WTC11 (cell line): ENCODE results near the gene WBP4. TPM values are rescaled to one million over a fixed set of nuclear protein-coding genes. Genes with fewer than 3 reads are reported as not detected.

Experiments
- ATAC-seq: fragments of 200-7000 bp; cut with Tn5 transposase; 2 replicates; pipeline ENCODE4 v1.10.0; 2021; ENCODE audit warnings: mild to moderate bottlenecking, moderate library complexity
- CTCF ChIA-PET: fragments of 300-600 bp; sonication (Branson Sonifier 250); formaldehyde crosslinking; loops from one replicate; lab custom pipeline; 2021; ENCODE audit warnings: antibody characterized with exemption; lab: Charles Lee
- POLR2A ChIA-PET: fragments of 350-600 bp; sonication (Branson Sonifier 250); formaldehyde crosslinking; loops from one replicate; lab custom pipeline; 2021; ENCODE audit warnings: antibody characterized with exemption; lab: Charles Lee
- DNase-seq: peaks from one replicate; pipeline ENCODE4 v3.0.0; 2021; ENCODE audit warnings: low spot score
- H3K27ac Mint-ChIP-seq: 2 replicates; pipeline ENCODE4 v1.8.0; 2021; ENCODE audit warnings: mixed read lengths
- H3K27me3 Mint-ChIP-seq: 2 replicates; pipeline ENCODE4 v1.8.0; 2021; ENCODE audit warnings: low read depth, mild to moderate bottlenecking, moderate library complexity, mixed read lengths
- H3K36me3 Mint-ChIP-seq: 2 replicates; pipeline ENCODE4 v1.8.0; 2021; ENCODE audit warnings: mixed read lengths
- H3K4me1 Mint-ChIP-seq: 2 replicates; pipeline ENCODE4 v1.8.0; 2022; ENCODE audit warnings: mixed read lengths
- H3K4me3 Mint-ChIP-seq: 2 replicates; pipeline ENCODE4 v1.8.0; 2021; ENCODE audit warnings: mild to moderate bottlenecking, moderate library complexity, mixed read lengths
- H3K9me3 Mint-ChIP-seq: 2 replicates; pipeline ENCODE4 v1.8.0; 2021; ENCODE audit warnings: mixed read lengths
- AFF4 ChIP-seq: sonication (generic); formaldehyde crosslinking; IDR thresholded peaks from 2 replicates; pipeline ENCODE4 v1.8.1; 2023; ENCODE audit warnings: mild to moderate bottlenecking, missing genetic modification reagents, borderline replicate concordance
- ATF6 ChIP-seq: sonication (generic); formaldehyde crosslinking; IDR thresholded peaks from 2 replicates; pipeline ENCODE4 v1.8.1; 2023; ENCODE audit warnings: mild to moderate bottlenecking, missing genetic modification reagents
- E2F4 ChIP-seq: sonication (generic); formaldehyde crosslinking; IDR thresholded peaks from 2 replicates; pipeline ENCODE4 v1.8.1; 2022; ENCODE audit warnings: low read depth, mild to moderate bottlenecking, moderate library complexity, missing genetic modification reagents, borderline replicate concordance
- E2F5 ChIP-seq: sonication (generic); formaldehyde crosslinking; IDR thresholded peaks from 2 replicates; pipeline ENCODE4 v1.8.1; 2022; ENCODE audit warnings: mild to moderate bottlenecking, moderate library complexity, missing genetic modification reagents
- ERG ChIP-seq: fragments of 250-450 bp; sonication (Bioruptor Pico); IDR thresholded peaks from 2 replicates; pipeline ENCODE4 v1.8.0; 2021; ENCODE audit warnings: mild to moderate bottlenecking
- ESRRA ChIP-seq: sonication (generic); formaldehyde crosslinking; IDR thresholded peaks from 2 replicates; pipeline ENCODE4 v1.8.1; 2022; ENCODE audit warnings: mild to moderate bottlenecking, missing genetic modification reagents, borderline replicate concordance
- GABPB1 ChIP-seq: sonication (generic); formaldehyde crosslinking; IDR thresholded peaks from 2 replicates; pipeline ENCODE4 v1.8.1; 2023; ENCODE audit warnings: mild to moderate bottlenecking, missing genetic modification reagents
- NFATC4 ChIP-seq: fragments of 250-450 bp; sonication (Bioruptor Pico); IDR thresholded peaks from 2 replicates; pipeline ENCODE4 v1.9.0; 2021; ENCODE audit warnings: mild to moderate bottlenecking
- PREB ChIP-seq: sonication (generic); formaldehyde crosslinking; IDR thresholded peaks from 2 replicates; pipeline ENCODE4 v1.8.1; 2022; ENCODE audit warnings: mild to moderate bottlenecking, missing genetic modification reagents, moderate library complexity, borderline replicate concordance
- RELA ChIP-seq: sonication (generic); formaldehyde crosslinking; IDR thresholded peaks from 2 replicates; pipeline ENCODE4 v1.8.1; 2022; ENCODE audit warnings: missing genetic modification reagents, mild to moderate bottlenecking, borderline replicate concordance
- SOX15 ChIP-seq: fragments of 250-450 bp; sonication (Bioruptor Pico); IDR thresholded peaks from 2 replicates; pipeline ENCODE4 v1.9.0; 2021; ENCODE audit warnings: mild to moderate bottlenecking
- TEAD4 ChIP-seq: sonication (generic); formaldehyde crosslinking; IDR thresholded peaks from 2 replicates; pipeline ENCODE4 v1.8.0; 2022; ENCODE audit warnings: mild to moderate bottlenecking, missing genetic modification reagents
- ZBTB43 ChIP-seq: sonication (generic); formaldehyde crosslinking; IDR thresholded peaks from 2 replicates; pipeline ENCODE4 v1.8.1; 2023; ENCODE audit warnings: mild to moderate bottlenecking, missing genetic modification reagents
- ZNF263 ChIP-seq: sonication (generic); formaldehyde crosslinking; IDR thresholded peaks from 2 replicates; pipeline ENCODE4 v1.8.1; 2022; ENCODE audit warnings: low read depth, mild to moderate bottlenecking, moderate library complexity, missing genetic modification reagents
- ZNF423 ChIP-seq: fragments of 250-450 bp; sonication (Bioruptor Pico); IDR thresholded peaks from 2 replicates; pipeline ENCODE4 v2.1.2; 2022; ENCODE audit warnings: mild to moderate bottlenecking, moderate library complexity
- total RNA-seq: library from RNA; stranded (reverse); gene quantifications from 3 replicates; pipeline ENCODE4 v1.2.3, GENCODE V29; 2021

Gene WBP4
- total RNA-seq, 1 experiment from 2014 or later: 9.6 TPM

GRCh38 chr13:41052441-41052840 lies 8.9 kb upstream of the WBP4 start (continued):
- TF ChIP-seq PREB (CRISPR knock-in tag) (no peak), ZBTB43 (CRISPR knock-in tag) (no peak), RELA (CRISPR knock-in tag) (no peak)

- Mint-ChIP-seq H3K4me3 (no peak overlapping the region), H3K9me3 (peaks cover 14% of the 10 kb centered on the region), H3K36me3 (peaks cover 18% of the 10 kb centered on the region)
- POLR2A ChIA-PET: no interaction called here
- ATAC-seq (no peak), DNase-seq (no peak)
- no peak for TF ChIP-seq ATF6 (CRISPR knock-in tag)
- no peak for TF ChIP-seq AFF4
- no peak for TF ChIP-seq ESRRA (CRISPR knock-in tag)
- TF ChIP-seq GABPB1 (CRISPR knock-in tag): no peak
- no peak for TF ChIP-seq NFATC4 (CRISPR knock-in tag)
- no peak for TF ChIP-seq ZNF423 (CRISPR knock-in tag)
- no peak for TF ChIP-seq E2F4
- TF ChIP-seq ZNF263: no peak
- TF ChIP-seq TEAD4 (CRISPR knock-in tag): no peak
- TF ChIP-seq E2F5 (CRISPR knock-in tag): no peak
- TF ChIP-seq ERG (CRISPR knock-in tag): no peak
- TF ChIP-seq SOX15: no peak
- TF ChIP-seq, all 79 proteins: peak for 0
- H3K27ac Mint-ChIP-seq: no peak overlapping the region
- peaks cover 16% of the 10 kb centered on the region for H3K4me1 Mint-ChIP-seq
- peaks cover 3% of the 10 kb centered on the region; the same call in 1 of the 2 replicates for H3K27me3 Mint-ChIP-seq
- CTCF ChIA-PET: interaction anchor here (0.9 to 1.7 kb wide), 3 partner anchors 24 to 144 kb away, joined by 4 read pairs; no protein-coding TSS in a partner anchor
These were observed 7.9 kb upstream of the WBP4 start for GRCh38 chr13:41053384-41053826.
